ENCODE results near the gene COL6A2.
"Not testable (repeated sequence)": the region's sequence is repeated elsewhere in the genome, so short reads cannot be mapped to it uniquely, and the experiment has no call there.

Gene COL6A2

DNA sequence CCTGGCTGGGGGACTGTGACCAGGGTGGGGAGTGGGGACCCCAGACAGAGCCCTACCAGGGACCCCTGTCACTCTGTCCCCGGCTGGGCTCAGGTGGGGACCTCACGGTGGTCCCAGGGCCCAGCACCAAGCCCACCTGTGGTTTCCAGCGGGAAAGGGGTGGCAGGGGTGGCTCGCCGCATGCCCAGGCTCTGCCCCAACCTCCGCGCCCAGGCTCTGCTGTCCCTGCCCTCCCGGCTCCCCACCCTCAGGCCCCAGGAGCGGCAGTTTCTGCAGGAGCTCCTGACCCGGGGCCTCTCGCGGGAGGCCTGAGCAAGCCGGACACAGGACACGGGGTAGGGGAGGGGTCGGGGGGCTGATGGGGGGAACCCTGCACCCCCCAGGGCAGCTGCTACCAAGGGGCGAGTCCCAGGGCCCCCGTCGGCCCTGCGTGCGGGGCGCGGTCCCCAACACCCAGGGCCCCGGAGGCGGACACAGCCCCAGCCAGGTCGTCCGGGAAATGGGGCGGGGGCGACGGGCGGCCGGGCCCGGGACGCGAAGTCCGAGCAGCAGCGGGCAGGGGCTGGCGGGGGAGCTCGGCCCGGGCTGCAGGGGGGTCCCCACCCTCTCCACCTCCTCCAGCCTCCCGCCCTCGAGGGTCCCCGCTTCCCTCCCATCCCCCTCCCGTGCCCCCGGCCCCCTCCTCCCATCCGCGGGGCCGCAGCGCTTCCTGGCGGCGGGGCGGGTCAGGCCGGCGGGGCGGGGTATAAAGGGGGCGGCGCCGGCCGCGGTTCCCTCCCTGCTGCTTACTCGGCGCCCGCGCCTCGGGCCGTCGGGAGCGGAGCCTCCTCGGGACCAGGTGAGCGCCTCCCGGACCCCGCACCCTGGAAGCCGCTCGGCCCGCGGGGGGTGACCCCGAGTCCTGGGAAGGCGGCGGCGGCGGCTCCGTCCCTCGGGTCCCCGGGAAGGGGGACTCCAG, at the start of gene COL6A2:
COL6A2 (plus strand) TSS at position 777 of the 958 bp plus-strand sequence.
- no peak for DNase-seq (ENCODE audit: low read depth)

DNA sequence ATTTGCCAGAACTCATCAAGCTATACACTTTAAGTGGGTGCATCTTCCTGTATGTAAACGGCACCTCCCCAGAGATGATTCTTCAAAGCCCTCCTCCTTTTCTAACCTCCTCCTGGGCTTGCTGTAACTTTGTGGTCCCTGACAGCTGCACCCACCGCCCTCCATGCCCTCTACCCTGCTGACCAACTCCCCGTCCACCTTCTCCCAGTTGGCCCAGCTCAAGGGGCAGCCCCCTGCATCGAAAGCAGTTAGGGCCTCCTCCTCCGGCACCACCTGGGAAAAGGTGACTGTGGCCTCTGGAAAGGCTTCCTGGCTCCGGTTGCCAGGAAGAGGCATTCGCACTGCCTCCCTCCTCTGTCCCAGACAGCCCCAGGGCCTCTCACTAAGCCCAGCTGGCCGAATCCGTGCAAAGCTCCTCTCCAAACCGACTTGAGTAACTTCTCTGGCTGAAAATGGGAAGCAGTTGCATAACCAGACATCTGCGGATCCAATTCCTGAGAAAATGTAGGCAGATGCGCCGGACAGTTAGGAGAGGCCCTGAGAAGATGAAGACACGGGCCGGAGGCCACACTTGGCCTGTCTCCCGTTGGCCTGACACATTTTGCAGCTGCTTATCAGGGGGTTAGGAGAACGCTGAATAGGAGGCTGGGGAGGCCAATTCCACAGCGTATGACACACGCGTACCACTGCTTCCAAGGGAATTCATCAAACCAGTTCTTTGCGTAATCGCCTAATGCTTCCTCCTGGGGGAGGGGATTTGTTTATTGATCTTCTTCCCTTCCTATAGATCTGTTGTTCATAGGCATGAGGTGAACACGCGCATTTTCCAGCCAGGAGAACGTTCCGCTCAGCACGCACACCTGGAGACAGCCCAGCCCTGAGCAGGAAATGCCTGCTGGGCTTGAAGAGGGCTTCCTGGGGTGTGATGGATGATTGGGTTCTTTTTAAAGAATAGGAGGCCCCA, 48.7 kb upstream of the COL6A2 start:
- DNase-seq (ENCODE audit: low read depth) = no peak

DNA sequence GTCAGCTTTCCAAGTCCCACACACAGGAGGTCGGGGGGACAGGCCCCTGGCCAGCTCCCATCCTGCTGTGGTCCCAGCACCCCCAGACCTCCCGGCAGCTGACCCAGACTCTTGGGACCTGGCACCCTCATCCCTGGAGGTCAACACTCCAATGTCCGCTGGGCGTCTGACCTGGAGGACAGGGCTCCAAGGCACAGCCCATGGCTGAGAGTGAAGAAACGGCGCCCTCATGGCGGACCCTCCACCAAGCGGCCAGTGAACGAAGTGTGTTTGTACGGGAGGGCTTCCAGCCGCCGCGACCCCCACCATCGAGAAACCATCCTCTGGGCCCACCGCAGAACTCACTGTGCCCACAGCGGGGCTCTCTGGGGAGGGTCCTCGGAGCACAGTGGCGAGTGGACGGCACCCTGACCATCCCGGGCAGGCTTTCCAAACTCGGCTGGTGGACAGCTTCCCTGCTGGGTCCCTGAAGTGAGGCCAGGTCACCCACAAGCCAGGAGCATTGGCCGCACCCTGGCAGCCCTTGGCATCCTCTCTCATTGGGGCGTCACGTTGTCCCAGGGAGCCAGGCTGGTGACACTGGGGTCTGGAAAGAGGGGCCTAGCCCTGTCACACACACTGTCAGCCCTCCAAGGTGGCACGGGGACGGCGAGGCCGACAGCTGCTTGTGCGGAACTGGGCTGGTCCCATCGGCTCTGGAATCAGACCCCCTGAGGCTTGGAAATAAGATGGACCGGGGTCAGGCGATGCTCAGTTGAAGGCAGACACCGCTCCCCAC, 47.8 kb upstream of the COL6A2 start:
- DNase-seq (ENCODE audit: low read depth) = no peak

DNA sequence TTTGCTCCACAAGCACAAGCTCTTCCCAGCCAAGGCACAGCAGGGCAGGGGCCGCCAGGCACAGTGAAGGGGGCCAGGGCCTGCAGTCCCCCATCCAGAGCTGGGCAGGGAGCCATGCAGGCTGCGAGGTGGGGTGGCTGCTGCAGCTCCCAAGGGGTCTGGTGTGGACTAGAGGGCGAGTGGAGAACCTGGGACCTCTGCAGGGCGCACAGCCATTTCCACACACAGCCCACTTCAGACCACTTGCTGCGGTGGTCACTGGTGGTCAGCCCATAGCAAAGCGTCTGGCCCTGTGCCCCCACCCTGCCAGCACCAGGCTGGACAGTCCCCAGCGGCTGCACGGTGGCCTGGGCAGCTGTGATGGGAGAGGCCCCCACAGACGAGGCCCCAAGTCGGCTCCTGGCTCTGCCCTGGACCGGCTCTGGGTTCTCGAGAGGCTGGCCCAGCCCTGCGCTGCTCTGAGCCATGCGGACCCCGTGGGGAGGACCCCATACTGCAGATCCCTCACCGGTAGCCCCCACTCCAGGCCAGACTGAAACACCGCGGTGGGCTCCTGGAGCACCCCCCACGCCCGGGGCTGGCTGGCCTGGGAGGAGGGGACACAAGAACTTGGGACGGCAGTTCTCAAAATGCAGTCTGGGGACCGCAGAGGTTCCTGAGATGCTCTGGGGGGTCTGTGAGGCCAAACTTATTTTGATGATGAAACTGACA, 47.1 kb upstream of the COL6A2 start:
- no peak for DNase-seq (ENCODE audit: low read depth)

DNA sequence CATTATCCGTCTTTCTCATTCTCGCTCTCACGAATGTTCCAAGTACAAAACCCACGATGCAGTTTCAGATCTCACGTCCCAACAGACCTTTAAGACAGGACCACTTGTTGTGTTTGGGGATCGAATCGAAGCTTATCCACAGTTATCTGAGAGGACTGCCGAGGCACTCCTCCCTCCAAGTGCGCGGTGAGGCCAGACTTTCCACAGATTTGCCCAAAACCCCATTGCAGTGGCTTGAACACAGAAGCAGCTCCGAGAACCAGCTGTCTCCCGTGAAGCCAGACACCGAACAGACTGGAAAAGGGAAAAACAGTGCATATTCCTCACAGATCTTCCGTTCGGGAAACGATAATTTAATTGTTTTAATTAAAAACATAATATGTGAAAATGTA, 46.5 kb upstream of the COL6A2 start:
- DNase-seq (ENCODE audit: low read depth) = no peak

DNA sequence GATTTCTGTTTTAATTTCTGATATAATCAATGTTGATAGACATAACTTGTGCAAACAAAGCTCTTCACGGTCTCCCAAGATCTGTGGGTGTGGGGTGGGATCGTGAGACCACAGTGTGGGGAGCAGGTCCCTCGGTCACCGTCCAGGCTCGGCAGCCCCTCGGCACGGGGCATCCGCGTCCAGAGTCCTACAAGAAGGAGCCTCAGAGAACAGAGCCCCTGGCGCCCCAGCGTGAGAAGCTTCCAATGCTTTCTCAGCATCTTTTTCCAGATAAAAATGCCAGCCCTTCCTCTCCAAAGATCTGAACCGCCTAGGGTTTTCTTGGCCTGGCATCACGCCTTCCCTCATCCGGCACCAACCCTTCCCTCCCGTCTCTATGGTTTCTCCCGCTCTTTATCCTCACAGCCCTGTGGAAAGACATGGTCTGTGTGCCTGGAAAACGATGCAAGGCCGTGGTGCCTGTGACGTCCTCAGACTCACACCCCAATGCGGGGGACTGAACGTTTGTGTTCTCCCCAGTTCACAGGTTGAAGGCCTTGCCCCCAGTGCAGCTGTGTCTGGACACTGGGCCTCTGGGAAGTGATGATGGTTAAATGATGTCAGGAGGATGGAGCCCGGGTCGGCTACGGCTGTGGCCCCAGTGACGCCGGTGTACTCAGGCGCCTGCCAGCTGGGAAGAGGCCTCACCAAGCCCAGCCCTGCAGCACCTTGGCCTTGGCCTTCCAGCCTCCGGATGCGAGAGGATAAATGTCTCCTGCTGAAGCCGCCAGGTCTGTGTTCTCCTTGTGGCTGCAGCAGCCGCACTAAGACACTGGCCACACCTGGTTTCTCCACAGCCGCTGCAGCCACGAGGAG, 45.9 kb upstream of the COL6A2 start:
- no peak for DNase-seq (ENCODE audit: low read depth)

DNA sequence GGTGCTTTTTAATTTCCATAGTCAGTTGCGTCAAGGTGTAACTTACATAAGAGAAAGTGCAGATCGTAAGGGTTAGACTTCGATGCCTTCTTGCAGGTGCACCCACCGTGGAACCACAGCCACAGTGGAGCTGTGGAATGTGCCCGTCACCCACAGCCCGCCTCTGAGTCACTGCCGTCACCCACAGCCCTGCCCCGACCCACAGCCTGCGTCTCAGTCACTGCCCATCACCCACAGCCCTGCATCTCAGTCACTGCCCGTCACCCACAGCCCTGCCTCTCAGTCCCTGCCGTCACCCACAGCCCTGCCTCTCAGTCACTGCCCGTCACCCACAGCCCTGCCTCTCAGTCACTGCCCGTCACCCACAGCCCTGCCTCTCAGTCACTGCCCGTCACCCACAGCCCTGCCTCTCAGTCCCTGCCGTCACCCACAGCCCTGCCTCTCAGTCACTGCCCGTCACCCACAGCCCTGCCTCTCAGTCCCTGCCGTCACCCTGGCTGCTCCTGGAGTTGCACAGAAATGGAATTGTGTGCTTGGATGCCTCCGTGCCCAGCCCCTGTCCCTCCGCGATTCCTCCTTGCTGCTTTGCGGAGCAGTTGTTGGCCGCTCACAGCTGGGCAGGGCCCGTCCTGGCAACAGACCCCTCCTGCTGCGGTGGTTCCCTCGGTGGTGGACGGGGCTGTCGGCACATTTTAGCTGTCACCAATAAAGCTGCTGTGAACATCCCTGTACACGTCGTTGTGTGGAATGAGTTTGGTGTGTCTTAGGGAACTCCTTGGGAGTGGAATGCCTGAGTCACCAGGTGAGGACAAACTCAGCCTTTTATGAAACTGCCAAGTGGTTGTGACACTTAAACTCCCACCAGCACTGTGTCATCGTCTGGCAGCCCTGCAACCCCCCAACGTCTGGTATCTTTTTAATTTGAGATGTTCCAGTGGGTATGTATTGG, 44.9 kb upstream of the COL6A2 start:
- no peak for DNase-seq (ENCODE audit: low read depth)

DNA sequence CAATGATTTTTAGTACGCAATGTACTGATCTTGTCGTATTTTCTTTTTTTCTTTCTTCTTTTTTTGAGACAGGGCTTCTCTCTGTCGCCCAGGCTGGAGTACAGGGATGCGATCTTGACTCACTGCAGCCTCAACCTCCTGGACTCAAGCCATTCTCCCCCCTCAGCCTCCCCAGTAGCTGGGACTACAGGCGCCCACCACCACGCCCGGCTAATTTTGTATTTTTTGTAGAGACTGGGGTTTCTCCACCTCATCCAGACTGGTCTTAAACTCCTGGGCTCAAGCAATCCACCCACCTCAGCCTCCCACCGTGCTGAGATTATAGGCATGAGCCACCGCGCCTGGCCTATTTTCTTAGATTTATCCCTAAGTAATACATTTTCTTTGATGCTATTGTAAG, 43.9 kb upstream of the COL6A2 start:
- no peak for DNase-seq (ENCODE audit: low read depth)

DNA sequence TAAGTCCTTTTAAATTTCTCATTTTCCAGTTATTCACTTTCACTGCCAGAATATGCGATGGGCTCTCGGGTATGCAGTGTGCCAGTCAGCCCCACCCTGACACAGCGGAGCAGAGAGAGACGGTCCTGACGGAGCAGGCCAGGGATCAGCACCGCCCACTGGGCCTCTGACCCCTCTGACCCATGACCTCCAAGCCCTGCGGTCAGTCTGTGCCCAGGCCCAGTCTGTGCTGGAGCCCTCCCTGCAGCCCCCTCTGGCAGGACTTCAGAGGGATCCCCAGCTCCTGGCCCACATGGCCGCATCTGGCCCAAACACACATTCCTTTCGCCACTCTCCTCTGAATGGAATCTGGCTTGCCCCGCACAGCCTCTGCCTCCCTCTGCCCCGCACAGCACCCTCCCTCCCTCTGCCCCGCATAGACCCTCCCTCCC, 43.4 kb upstream of the COL6A2 start:
- no peak for DNase-seq (ENCODE audit: low read depth)

DNA sequence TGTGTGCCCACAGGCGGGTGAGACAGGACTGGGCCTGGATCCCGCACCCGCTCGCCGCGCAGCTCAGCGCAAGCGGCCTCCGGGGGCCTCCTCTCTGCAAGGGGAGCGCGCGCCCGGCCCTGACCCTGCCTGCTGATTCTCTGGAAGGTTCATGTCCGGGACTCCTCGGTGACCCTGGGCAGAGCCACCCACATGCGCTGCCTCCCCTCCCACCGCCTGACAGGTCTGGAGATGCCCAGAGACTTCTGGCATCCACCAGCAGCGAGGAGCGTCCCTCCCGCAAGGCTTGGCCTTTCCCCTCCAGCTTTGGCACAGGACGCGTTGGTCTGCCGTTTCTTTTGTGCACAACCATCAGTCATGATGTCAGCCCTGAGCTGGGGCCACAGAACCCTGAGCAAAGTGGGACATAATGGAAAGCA, 42.0 kb upstream of the COL6A2 start:
- no peak for DNase-seq (ENCODE audit: low read depth)

DNA sequence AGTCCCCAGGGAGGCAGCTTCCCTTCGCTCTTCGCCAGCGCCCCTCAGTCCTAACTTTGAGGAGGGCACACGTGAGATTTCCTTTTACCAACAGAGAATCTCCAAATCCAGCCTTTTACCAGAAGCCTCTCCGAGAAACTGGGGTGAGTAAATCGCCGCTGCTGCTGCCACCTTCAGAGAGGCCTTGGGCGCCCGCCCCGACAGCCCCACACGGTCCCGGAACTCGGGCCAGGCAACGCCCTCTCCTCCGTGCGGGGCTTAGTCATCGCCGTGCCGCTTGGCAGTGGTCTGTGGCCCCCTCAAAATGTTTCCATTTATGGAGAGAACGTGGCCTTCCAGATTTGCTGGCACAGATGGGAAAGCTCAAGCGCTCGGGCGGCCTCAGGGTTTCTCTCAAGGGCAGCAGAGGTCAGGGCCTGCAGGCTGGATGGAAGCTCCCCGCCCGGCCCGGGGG, 41.4 kb upstream of the COL6A2 start:
- no peak for DNase-seq (ENCODE audit: low read depth)

DNA sequence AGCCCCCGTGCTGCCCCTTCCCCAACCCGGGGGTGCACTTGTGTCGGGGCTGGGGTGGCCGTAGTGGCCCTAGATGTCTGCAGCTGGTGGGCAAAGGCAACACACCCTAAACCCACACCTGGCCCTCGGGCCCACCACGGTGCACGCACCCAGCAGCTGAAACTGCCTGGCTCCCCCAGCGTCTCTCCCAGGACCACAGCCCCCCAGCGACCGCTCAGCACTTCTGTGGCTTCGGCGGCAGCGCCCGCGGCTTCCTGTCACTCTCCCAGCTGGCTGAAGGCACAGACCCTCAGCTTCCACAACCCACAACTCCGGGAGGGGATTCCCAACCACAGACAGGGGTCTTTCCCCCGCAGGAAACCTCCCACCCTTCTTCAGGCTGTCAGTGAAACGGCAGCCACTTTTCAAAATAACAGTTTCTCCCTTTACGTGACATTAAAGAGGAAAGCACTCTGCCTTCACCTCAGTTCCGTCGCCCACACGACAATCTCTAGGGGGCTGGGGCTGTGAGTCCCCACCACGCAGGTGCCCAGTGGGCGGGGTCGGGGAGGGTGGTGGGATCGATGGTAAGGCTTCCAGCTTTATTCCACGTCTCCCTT, 40.7 kb upstream of the COL6A2 start:
- DNase-seq (ENCODE audit: low read depth) = no peak

DNA sequence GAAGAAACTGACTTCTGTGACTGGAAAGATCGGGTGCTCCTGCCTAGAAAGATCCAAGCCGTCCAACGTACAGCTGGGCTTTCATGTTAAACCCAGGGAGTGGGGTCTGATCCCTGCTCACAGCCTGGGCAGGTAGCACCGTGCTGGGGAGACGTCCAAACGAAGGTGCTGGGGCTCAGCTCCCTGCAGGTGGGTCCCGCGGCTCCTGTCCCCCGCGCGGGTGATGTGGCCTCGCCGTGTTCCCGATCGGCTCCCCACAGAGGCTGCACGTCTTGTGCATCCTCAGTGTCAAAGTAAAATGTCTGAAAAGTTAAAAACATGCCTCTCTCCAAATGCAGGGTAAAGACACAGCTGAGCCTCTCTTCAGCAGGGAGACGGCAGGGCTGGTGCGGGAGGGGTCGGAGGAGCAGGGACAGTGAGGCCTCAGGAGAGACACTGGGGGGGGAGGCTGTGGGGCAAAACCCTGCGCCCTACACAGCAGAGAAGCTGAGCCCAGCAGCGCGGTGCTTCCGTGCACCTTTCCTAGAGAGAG, 40.1 kb upstream of the COL6A2 start:
- DNase-seq (ENCODE audit: low read depth) = no peak

DNA sequence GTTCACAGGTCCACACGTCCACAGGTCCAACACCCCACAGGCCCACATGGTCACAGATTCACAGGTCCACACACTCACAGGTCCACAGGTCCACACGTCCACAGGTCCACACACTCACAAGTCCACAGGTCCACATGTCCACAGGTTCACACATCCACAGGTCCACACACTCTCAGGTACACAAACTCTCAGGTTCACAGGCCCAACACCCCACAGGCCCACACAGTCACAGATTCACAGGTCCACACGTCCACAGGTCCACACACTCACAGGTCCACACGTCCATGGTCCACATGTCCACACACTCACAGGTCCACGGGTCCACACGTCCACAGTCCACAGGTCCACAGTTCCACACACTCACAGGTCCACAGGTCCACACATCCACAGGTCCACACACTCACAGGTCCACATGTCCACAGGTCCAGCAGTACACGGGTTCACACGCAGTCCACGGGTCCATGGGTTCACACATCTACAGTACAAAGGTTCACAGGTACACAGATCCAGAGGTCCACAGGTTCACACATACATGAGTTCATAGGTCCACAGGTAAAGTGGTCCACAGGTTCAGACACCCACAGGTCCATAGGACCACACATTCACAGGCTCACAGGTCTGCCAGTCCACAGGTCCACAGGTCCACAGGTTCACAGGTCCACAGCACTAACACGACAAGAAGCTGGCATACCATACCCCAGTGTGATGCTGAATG, 39.3 kb upstream of the COL6A2 start:
- no peak for DNase-seq (ENCODE audit: low read depth)

DNA sequence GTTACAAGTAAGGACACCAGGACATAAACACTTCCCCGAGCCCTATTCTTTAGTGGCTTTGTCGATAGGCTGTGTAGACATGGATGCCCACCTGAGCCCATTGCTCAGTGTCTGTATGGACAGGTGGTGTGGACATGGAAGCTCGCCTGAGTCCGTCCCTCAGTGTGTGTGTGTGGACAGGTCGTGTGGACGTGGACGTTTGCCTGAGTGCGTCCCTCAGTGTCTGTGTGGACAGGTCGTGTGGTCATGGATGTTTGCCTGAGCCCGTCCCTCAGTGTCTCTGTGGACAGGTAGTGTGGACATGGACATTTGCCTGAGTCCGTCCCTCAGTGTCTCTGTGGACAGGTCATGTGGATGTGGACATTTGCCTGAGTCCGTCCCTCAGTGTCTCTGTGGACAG, 38.7 kb upstream of the COL6A2 start:
- no peak for DNase-seq (ENCODE audit: low read depth)

DNA sequence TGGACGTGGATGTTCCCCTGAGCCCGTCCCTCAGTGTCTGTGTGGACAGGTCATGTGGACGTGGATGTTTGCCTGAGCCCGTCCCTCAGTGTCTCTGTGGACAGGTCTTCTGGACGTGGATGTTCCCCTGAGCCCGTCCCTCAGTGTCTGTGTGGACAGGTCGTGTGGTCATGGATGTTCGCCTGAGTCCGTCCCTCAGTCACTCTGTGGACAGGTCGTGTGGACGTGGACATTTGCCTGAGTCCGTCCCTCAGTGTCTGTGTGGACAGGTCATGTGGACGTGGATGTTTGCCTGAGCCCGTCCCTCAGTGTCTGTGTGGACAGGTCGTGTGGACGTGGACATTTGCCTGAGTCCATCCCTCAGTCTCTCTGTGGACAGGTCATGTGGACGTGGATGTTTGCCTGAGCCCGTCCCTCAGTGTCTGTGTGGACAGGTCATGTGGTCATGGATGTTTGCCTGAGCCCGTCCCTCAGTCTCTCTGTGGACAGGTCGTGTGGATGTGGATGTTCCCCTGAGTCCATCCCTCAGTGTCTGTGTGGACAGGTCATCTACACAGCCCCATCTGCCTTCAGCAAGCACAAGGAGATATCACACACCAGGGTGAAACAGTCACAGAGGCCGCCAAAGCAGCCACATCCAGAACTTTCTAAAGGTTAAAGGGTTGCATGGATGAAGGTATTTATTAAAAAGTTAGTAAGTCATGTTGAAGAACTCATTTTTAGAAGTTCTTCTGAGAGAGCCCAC, 38.0 kb upstream of the COL6A2 start:
- not testable (repeated sequence) for DNase-seq (ENCODE audit: low read depth)

DNA sequence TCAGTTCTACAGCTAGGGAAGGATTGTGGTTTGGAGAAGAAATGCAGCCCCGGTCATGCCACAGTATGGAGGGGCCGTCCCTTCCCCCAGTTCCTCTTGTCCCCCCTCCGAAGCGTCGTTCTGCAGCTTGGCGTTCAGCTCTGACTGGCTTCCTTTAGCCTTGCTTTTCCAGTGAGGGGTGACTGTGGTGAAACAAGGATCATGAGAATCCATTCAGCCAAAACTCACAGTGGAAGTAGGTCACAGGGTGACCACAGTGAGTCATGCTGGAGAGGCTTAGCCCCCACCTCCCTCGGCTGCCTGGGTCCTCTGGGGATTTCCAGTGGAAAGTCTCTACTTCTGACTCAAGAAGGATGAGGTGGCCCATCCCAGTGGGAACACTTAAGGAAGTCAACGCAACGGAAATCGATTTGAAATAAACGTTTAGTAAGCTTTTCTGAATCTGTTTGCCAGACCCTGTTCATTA, 37.3 kb upstream of the COL6A2 start:
- no peak for DNase-seq (ENCODE audit: low read depth)

Data from stimulated activated CD8-positive, alpha-beta memory T cell treated with anti-CD3 and anti-CD28 coated beads, Interleukin-15, amount 100 ng/mL, for 24 hours (primary cell).